ENCODE results near the gene BRI3. TPM values are rescaled to one million over a fixed set of nuclear protein-coding genes. Genes with fewer than 3 reads are reported as not detected.

Gene BRI3
- total RNA-seq, 4 donors from 2014 or later, result 39.0 to 51.4 (median 45.5) TPM

GRCh38 chr7:98252425-98253054, 28.9 kb upstream of the BRI3 start:
- Histone ChIP-seq H3K27me3 (no peaks in the 10 kb centered on the region), H3K9me3 (no peaks in the 10 kb centered on the region), H3K27ac (peak overlapping the region in 3 of 4 donors; percentile 84 to 87 (median 87)), H3K4me1 (peaks cover 0 to 56% (median 19%) of the 10 kb centered on the region in 3 donors), H3K4me3 (peak overlapping the region; percentile 80 to 90), H3K36me3 (peaks cover 0 to 32% of the 10 kb centered on the region in 2 donors)
- TF ChIP-seq CTCF (IDR thresholded peaks at IDR 0.05), result no peak
- no peak for TF ChIP-seq EP300 (IDR thresholded peaks at IDR 0.05)
- TF ChIP-seq POLR2AphosphoS5 (IDR thresholded peaks at IDR 0.05), result no peak
- no peak for TF ChIP-seq POLR2A (IDR thresholded peaks at IDR 0.05)
- 25 to 44% methylated on average over 12 to 15 of the region's 32 CpGs for WGBS, 2 donors (ENCODE audit: low coverage in 1 of 2)
- ATAC-seq, result peak; percentile 5

DNA sequence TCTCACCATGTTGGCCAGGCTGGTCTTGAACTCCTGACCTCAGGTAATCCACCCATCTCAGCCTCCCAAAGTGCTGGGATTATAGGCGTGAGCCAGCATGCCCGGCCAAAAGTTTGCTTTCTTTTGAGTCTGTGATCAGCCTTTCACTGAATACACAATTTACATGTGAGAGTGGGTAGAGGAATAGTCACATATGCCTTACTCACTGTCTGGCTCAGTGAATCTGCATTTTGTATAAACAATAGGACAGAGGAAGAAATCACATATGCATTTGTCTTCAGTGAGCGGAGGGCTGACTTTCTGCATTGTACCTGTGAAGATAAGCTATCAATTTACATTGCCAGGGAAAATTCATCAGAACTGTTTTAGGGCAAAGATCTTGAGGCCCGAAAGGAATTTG, 27.0 kb upstream of the BRI3 start:
- Histone ChIP-seq H3K9me3 (no peaks in the 10 kb centered on the region), H3K27me3 (no peaks in the 10 kb centered on the region), H3K36me3 (peaks cover 0 to 37% of the 10 kb centered on the region in 2 donors), H3K4me1 (peaks cover 0 to 40% (median 19%) of the 10 kb centered on the region in 3 donors), H3K4me3 (no peak overlapping the region), H3K27ac (no peak overlapping the region)
- 80 to 83% methylated on average over 1 to 3 of the region's 4 CpGs for WGBS, 2 donors (ENCODE audit: low coverage in 1 of 2)
- no peak for ATAC-seq
- no peak for TF ChIP-seq EP300 (IDR thresholded peaks at IDR 0.05)
- no peak for TF ChIP-seq POLR2AphosphoS5 (IDR thresholded peaks at IDR 0.05)

DNA sequence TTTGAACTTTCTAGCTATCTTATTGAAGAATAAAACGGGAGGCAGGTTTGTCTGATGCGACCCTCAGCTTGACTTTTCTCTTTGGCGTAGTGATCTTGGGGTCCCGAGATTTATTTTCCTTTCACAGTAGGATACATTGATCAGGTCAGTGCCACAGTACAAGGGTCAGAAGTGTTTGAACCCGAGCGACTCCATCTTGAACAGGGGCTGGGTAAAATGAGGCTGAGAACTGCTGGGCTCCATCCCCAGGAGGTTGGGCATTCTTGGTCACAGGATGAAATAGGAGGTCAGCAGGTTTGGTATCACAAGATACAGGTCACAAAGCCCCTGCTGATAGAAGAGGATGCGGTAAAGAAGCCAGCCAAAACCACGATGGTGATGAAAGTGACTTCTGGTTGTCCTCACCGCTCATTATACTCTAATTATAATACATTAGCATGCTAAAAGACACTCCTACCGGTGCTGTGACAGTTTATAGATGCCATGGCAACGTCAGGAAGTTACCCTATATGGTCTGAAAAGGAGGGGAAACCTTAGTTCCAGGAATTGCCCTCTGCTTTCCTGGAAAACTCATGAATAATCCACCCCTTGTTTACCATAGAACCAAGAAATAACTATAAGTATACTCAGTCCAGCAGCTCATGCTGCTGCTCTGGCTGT, 26.4 kb upstream of the BRI3 start:
- TF ChIP-seq CTCF (IDR thresholded peaks at IDR 0.05), result no peak
- Histone ChIP-seq H3K36me3 (peaks cover 0 to 37% of the 10 kb centered on the region in 2 donors), H3K27ac (no peak overlapping the region), H3K4me3 (no peak overlapping the region), H3K4me1 (peaks cover 0 to 34% (median 19%) of the 10 kb centered on the region in 3 donors), H3K27me3 (no peaks in the 10 kb centered on the region), H3K9me3 (no peaks in the 10 kb centered on the region)
- WGBS, 2 donors (ENCODE audit: low coverage in 1 of 2), result 81 to 88% methylated on average over 8 to 10 of the region's 11 CpGs
- no peak for ATAC-seq

GRCh38 chr7:98256431-98256830, 25.1 kb upstream of the BRI3 start:
- no peak overlapping the region for H3K27ac ChIP-seq
- 89 to 94% methylated on average over 7 of the region's 7 CpGs for WGBS, 2 donors (ENCODE audit: low coverage in 1 of 2)
- no peak overlapping the region for H3K4me3 ChIP-seq
- ATAC-seq, result no peak
- H3K36me3 ChIP-seq, result peaks cover 0 to 48% of the 10 kb centered on the region in 2 donors
- H3K4me1 ChIP-seq, result peaks cover 0 to 21% (median 12%) of the 10 kb centered on the region in 3 donors
- H3K27me3 ChIP-seq, result no peaks in the 10 kb centered on the region
- no peaks in the 10 kb centered on the region for H3K9me3 ChIP-seq
- TF ChIP-seq POLR2A (IDR thresholded peaks at IDR 0.05) (no peak), EP300 (IDR thresholded peaks at IDR 0.05) (no peak), POLR2AphosphoS5 (IDR thresholded peaks at IDR 0.05) (no peak), CTCF (IDR thresholded peaks at IDR 0.05) (no peak)

GRCh38 chr7:98257701-98258100, 23.8 kb upstream of the BRI3 start:
- Histone ChIP-seq H3K4me1 (peaks cover 0 to 14% (median 9%) of the 10 kb centered on the region in 3 donors), H3K36me3 (peaks cover 0 to 58% of the 10 kb centered on the region in 2 donors), H3K4me3 (no peak overlapping the region), H3K27ac (no peak overlapping the region), H3K27me3 (no peaks in the 10 kb centered on the region), H3K9me3 (no peaks in the 10 kb centered on the region)
- no peak for ATAC-seq
- 70 to 75% methylated on average over 4 to 5 of the region's 6 CpGs for WGBS, 2 donors (ENCODE audit: low coverage in 1 of 2)
- TF ChIP-seq POLR2A (IDR thresholded peaks at IDR 0.05) (no peak), CTCF (IDR thresholded peaks at IDR 0.05) (no peak), POLR2AphosphoS5 (IDR thresholded peaks at IDR 0.05) (no peak), EP300 (IDR thresholded peaks at IDR 0.05) (no peak)
